LNCAP (cell line): Measurements from ENCODE around the gene GALK2.

Source experiments
- CTCF ChIP-seq: fragments of 450-650 bp; IDR thresholded peaks from 2 replicates; pipeline ENCODE4 v1.5.1; 2017; ENCODE audit warnings: mild to moderate bottlenecking

The GALK2 gene

GRCh38 chr15:49320351-49320750, 150.3 kb downstream of the GALK2 start:
- no peak for TF ChIP-seq CTCF

- no peak for TF ChIP-seq CTCF
These were observed 153.2 kb downstream of the GALK2 start for GRCh38 chr15:49323207-49323606.

DNA sequence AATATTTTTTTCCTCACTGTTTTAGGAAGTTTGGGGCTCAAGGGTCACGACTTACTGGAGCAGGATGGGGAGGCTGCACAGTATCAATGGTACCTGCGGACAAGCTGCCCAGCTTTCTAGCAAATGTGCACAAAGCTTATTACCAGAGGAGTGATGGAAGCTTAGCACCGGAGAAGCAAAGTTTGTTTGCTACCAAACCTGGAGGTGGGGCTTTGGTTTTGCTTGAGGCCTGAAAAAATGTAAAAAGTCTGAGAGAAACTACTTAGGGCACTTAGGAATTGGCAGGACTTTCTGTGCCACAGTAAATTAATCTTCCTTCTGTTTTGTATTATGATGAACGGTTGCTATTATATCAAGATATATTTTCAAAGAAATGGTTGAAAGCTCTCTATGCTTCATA, 157.9 kb downstream of the GALK2 start:
- TF ChIP-seq CTCF, result no peak

- no peak for TF ChIP-seq CTCF
These were observed 158.9 kb downstream of the GALK2 start for GRCh38 chr15:49328941-49329340.

DNA sequence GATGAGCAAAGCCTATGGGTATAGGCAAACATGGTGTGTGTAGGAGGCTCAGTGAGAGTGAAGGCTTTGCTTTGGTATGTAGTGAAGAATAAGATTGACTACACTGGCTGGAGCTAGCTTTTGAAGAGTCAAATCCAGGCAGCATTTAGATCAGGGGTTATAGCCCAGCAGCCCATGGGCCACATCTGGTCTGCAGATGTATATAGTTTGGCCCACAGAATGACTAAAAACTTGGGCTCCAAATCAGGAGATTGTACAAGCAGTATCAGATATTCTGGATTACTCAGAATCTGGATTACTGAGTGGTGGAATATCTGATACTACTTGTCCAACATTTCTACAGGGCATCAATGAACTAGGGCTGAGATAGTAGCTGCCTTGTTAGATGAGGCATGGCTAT, 160.1 kb downstream of the GALK2 start:
- TF ChIP-seq CTCF, result no peak

DNA sequence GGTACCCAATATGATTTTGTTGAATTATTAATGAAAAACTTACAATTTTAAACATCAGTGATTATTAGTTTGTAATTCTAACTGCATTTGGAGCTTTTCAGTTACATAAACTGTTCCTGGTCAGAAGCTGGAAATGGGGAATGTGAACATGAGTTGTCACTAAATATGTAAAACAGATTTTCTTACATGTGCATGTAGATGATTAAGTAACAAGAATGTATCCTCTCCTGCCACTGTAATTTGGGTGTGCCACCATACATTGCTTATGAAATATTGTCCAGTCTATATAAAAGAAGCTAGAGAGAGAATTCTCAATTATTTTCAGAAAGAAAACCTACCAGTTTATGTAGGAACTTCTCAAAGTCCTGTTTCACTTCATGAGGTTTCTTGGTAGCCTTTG, 161.4 kb downstream of the GALK2 start:
- no peak for TF ChIP-seq CTCF

- TF ChIP-seq CTCF, result no peak
These were observed 161.9 kb downstream of the GALK2 start for GRCh38 chr15:49331951-49332350.

DNA sequence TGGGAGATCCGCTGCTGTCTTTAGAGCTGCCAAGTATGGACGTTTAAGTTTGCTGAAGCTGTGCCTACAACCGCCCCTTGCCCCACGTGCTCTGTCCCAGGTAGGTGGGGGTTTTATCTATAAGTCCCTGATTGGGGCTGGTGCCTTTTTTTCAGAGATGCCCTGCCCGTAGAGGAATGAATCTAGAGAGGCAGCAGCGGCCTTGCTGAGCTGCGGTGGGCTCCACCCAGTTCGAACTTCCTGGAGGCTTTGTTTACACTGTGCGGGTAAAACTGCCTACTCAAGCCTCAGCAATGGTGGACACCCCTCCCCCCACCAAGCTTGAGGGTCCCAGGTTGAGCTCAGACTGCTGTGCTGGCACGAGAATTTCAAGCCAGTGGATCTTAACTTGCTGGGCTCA, 169.6 kb downstream of the GALK2 start:
- TF ChIP-seq CTCF, result no peak
